HL-60/S4 treated with retinoic acid at 250 ng/mL for 4 days and 3 days (cell line): ENCODE data around the gene FRA10AC1.

Experiments
- in situ Hi-C: fragments of 300-500 bp; cut with MboI; formaldehyde crosslinking; loops from 2 replicates; pipeline ENCODE4 v1.7.0; 2022; ENCODE audit warnings: low sequenced_read_pairs

Gene FRA10AC1, protein sequence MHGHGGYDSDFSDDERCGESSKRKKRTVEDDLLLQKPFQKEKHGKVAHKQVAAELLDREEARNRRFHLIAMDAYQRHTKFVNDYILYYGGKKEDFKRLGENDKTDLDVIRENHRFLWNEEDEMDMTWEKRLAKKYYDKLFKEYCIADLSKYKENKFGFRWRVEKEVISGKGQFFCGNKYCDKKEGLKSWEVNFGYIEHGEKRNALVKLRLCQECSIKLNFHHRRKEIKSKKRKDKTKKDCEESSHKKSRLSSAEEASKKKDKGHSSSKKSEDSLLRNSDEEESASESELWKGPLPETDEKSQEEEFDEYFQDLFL

DNA sequence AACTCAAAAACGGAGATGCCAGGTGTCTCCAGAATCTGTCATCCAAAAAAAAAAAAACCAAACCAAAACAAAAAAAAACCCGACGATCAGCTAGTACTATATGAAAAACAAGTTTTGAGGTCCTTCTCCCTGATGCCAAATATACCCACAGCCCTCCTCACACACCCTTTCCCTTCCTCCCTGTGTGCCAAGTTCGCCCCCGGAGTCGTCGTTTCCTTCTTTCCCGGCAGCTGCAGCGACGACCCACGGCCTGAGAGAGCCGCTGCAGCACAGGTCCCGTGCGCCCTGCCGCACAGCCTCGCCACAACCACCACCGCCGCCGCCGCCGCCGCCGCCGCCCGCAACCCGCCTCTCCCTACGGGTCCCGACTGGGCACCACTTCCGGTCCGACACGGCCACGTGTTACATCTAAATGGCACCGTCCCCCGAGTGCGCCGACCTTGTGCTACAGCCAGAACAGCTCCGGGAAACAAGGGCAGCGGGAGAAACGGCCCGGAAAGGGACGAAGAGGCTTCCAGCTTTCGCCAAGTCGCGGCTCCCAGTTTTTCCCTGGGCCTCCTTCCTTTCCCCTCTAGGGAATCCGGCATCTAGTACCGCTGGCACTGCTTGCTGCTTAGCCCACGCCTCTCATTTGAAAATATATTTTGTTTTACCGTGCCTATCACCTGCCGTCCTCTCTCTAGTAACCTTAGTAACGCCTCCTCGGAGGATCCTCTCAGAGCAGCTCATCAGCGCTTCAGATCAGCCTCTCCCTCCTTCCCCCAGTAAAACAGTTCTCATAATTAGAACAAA is at the start of gene FRA10AC1:
Gene FRA10AC1 (minus strand): TSS at position 383 of the 792 bp plus-strand sequence. CDS start 2,486 bp downstream, outside the sequence.
- in situ Hi-C loops: no loop called here

GRCh38 chr10:93751832-93752231 is 49.4 kb upstream of the FRA10AC1 start:
- in situ Hi-C loops: no loop called here

GRCh38 chr10:93751124-93751523 is 48.7 kb upstream of the FRA10AC1 start:
- in situ Hi-C loops: no loop called here

- in situ Hi-C loops: no loop called here
These were observed 46.9 kb upstream of the FRA10AC1 start for GRCh38 chr10:93749218-93749799.

DNA sequence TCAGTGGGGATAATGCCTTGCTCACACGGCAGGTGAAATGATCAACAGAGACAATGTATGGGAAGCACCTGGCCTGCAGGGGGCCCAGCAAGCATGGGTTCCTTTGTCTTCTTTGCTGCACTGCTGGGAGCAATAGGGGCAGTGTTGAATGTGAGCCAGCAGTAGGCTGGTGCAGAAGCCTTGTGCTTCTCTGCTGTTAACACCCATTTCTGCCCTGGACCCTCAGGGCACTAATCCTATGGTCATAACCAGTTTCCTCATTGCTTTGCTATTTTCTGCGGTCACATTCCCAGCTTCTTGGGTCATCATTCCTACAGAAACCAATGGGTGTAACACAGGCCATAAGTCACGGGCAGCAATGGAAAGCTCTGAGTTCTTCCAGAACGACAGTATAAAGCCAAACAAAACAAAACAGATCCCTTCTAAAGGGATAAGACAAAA is 44.5 kb upstream of the FRA10AC1 start:
- in situ Hi-C loops: no loop called here

DNA sequence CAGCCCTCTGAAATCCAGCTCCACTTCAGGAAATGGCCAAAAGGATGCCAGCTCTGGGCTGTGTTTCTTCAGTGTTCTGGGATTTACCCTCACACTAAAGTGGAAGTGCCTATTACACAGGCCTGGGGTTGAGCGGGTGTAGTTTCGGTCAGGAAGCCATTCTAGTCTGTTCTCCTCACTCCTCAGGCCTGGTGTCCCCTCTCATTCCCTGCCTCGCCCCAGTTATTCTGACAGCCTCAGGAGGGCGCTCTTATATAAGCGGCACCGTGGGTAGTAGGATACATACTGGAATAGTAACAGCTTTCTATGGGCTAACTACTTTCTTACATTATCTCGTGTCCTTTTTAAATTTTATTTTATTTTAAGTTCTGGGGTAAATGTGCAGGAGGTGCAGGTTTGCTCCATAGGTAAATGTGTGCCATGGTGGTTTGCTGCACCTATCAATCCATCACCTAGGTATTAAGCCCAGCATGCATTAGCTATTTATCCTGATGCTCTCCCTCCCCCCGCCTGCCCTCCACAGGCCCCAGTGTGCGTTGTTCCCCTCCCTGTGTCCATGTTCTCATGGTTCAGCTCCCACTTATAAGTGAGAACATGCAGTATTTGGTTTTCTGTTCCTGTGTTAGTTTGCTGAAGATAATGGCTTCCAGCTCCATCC is 43.1 kb upstream of the FRA10AC1 start:
- in situ Hi-C loops: no loop called here

DNA sequence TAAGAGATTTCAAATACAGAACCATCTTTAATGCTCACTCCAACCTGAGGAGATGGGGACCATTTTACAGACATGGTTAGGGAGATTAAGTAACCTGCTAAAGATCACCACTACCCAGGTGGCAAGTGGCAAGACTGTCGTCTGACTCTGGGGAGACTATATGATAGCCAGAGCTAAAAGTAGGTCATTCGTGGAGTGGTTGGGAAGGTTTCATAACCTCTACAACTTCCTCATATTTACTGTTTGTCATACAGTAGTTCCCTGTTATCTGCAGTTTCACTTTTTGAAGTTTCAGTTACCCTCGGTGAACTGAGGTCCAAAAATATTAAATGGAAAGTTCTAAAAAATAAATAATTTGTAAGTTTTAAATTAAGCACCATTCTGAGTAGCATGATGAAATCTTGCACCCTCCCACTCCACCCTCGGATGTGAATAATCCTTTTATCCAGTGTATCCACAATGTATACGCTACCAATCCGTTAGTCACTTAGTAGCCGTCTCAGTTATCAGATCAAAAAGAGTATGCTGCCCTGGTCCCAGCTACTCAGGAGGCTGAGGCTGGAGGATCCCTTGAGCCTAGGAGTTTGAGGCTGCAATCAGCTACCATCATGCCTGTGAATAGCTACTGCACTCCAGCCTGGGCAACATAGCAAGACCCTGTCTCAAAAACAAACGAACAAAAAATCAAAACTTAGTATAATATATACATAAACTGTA is 40.4 kb upstream of the FRA10AC1 start:
- in situ Hi-C loops: no loop called here

DNA sequence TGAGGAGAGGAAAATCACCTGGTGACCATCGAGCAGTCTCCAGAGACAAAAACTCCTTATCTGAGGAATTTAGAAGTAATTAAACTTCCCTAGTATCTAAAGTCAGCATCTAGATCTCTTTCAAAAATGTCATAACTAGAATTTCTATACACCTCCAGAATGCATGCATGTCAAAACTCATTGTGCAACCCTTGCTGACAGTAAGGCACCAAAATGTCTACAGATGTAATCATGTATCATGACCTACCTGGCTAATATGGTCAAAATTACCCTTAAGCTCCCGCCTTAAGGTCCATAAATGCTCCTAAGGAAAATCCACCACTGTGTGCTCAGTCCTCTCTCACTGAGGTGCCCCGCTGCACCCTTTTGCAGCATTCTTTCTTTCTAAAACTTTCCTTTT is 39.0 kb upstream of the FRA10AC1 start:
- in situ Hi-C loops: no loop called here

DNA sequence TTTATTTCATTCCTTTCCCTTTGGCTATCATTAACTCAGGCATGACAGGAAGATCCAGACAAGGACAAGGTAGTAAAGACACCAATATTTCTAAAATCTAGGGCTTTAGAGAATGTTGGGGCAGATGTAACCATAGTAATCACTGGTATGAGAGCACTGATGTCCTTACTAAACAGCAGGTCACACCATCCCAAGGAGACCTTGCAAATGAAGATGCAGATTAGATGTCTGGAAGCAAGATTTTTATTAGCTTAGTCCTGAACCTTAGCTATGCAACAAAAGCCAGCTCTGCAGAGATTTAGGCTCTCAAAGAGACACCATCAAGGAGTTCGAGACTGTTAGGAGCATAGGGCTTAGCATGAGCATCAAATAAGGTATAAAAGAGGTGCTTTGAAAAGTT is 23.6 kb upstream of the FRA10AC1 start:
- in situ Hi-C loops: no loop called here

- in situ Hi-C loops: no loop called here
These were observed 20.8 kb upstream of the FRA10AC1 start for GRCh38 chr10:93723153-93723552.

DNA sequence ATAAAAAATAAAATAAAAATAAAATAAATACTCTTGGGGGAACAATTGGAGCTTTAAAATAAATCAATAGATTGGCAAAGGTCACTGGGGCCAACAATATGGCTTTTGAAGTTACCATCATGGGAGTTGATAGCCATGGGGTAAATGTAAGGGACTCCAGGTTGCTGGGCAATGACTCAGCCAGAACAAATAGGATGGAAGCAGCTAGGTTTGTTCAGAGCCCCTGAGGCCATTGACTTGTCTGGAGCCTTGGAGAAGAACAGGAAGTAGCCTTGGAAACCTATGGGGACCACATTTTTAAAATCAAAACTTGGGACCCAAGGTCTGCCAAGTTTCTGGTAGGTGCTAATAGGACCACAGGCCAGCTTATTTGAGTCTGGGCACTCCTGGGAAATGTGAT is 20.2 kb upstream of the FRA10AC1 start:
- in situ Hi-C loops: no loop called here

GRCh38 chr10:93719901-93720300 is 17.5 kb upstream of the FRA10AC1 start:
- in situ Hi-C loops: no loop called here

DNA sequence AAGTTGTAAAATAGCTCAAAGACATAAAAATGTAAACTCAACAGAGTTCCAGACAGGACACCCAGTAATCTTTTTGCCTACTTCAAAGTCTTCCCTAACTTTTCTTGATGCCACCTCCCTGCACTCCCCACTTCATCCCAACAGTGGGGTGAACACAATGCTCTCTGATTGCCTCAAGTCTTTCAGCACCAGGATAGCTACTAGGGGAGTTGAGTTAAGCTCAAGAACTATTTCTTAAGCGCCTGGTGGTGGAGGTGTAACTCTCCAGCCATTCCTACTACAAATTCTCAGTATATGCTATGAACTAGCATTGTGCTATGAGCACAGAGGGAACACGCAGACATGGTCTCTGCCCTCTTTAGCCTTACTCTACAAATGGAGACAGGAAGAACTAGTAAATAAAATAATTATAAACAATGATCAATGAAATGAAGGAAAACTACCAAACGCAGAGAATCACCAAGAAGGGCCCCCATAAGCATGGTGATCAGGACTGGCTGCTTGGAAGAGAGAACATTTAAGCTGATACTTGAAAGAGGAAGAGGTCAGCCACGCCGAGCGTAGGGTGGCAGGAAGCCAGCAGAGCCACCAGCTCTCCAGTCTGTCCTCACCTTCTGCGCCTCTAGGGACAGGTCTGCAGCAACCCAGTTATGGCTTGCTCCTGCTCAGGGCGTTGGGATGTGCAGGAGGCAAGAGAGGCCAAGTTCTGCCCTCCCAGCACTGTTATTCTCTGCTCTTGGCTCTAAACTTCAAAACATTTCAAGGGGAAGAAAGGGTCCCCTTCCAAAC is 16.7 kb upstream of the FRA10AC1 start:
- in situ Hi-C loops: no loop called here

DNA sequence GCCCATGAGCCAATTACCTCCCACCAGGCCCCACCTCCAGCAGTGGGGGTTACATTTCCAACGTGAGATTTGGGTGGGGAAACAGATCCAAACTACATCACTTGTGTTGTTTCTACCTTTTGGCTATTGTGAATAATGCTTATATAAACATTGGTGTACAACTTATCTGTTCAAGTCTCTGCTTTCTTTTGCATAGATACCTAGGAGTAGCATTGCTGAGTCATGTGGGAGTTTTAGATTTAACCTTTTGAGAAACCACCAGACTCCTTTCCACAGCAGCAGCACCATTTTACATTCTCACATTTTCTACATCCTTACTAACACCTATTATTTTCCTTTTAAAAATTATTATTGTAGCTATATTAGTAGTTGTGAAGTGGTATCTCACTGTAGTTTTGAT is 14.4 kb upstream of the FRA10AC1 start:
- in situ Hi-C loops: no loop called here

DNA sequence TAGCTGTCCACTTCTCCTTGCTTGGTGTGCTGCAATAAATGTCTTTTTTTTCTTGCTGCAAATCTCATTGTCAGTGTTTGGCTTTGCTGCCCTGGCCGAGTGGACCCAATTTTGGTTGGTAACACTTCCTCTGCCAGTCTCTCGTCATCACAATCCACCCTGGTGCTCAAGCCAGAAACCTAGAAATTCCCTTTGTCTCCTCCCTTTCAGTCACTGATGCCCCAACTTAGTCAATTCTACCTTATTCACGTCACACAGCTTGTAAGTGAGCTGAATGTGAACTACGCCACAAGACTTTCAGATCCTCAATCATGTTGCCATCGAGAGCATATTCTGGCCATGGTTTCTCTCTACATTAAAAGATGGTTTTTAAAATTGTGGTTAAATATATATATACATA is 13.0 kb upstream of the FRA10AC1 start:
- in situ Hi-C loops: no loop called here

DNA sequence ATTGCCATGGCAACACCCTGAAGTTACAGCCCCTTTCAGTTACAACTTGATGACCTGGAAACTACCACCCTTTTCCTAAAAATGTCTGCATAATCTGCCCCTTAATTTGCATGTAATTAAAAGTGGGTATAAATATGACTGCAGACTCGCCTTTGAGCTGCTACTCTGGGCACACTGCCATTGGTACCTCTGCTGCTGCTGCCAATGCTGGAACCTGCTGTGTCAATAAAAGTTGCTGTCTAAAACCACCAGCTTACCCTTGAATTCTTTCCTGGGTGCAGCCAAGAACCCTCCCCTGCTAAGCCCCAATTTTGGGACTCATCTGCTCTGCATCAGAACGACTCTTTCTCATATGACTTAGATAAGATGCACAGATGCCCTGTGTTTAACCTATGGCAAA is 10.2 kb upstream of the FRA10AC1 start:
- in situ Hi-C loops: no loop called here

GRCh38 chr10:93711891-93712290 is 9.5 kb upstream of the FRA10AC1 start:
- in situ Hi-C loops: no loop called here

- in situ Hi-C loops: no loop called here
These were observed 8.0 kb upstream of the FRA10AC1 start for GRCh38 chr10:93710333-93710909.

DNA sequence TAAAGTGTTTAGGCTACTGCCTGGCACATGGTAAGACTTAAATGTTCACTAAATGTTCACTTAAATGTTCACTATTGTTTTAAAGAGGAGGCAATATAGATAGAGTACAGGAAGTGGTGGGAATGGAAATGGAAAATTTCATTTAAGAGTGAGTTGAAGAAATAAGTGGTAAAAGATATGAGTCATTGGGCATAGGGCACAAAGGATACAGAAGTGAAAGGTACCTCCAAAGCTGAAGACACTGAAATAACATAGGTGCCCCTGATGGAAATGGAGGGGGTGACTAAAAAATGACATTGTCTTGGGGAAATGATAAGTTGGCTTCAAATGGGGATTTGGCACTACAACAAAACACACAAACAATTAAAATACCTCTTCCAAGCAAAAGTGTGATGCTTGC is 5.2 kb upstream of the FRA10AC1 start:
- in situ Hi-C loops: no loop called here

DNA sequence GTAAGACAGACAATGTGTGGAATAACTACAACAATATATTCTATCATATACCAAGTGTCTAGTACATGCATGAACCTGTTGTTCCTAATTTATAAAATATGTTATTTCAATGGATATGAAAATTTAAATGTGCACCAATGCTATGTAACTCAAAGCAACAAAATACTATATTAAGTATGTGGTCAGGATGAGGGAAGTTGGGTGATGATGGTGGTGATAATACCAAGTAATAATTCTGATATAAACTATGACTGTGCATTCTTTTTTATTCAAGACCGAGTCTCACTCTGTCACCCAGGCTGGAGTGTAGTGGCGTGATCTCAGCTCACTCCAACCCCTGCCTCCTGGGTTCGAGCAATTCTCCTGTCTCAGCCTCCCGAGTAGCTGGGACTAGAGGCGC is 2.1 kb upstream of the FRA10AC1 start:
- in situ Hi-C loops: no loop called here
